Lower lobe of right lung (tissue), 2 donors: ENCODE data around the gene SMIM43. TPM values are rescaled to one million over a fixed set of nuclear protein-coding genes. Genes with fewer than 3 reads are reported as not detected.

ENCODE experiments used
- ATAC-seq, 2 donors: fragments of 200-7000 bp; cut with Tn5 transposase; one replicate each; pipeline ENCODE4 v1.9.1; 2020 to 2022; ENCODE audit warnings: mild to moderate bottlenecking in 2 of 2, moderate library complexity in 2 of 2
- DNase-seq: peaks from one replicate; pipeline ENCODE4 v3.0.0-alpha.2; 2020
- H3K27ac ChIP-seq: fragments of 200-600 bp; one replicate; pipeline ENCODE4 v1.8.0; 2022
- H3K27me3 ChIP-seq: fragments of 200-600 bp; one replicate; pipeline ENCODE4 v1.8.0; 2022; ENCODE audit warnings: low read depth
- H3K36me3 ChIP-seq: fragments of 200-600 bp; one replicate; pipeline ENCODE4 v1.8.0; 2022; ENCODE audit warnings: mild to moderate bottlenecking
- H3K4me1 ChIP-seq: fragments of 200-600 bp; one replicate; pipeline ENCODE4 v1.8.0; 2022
- H3K4me3 ChIP-seq: fragments of 200-600 bp; one replicate; pipeline ENCODE4 v1.8.0; 2022; ENCODE audit warnings: mild to moderate bottlenecking
- H3K9me3 ChIP-seq: fragments of 200-600 bp; one replicate; pipeline ENCODE4 v1.8.0; 2022
- intact Hi-C: fragments of 100-400 bp; cut with DNase I; formaldehyde crosslinking; loops from one replicate; pipeline ENCODE4 v1.11.0; 2022
- total RNA-seq: library from RNA; stranded (reverse); fragmentation: NEBNext Ultra II Directional; extraction: Animal tissue kit (Norgen Biotek cat#: 25700); gene quantifications from one replicate; pipeline ENCODE4 v1.2.1, GENCODE V29; 2021
- TF ChIP-seq, protein P1 (sequence below): fragments of 200-600 bp; IDR thresholded peaks from one replicate; pipeline ENCODE4 v1.8.0; 2022; ENCODE audit warnings: antibody characterized with exemption, mild to moderate bottlenecking
- donor health status: DM: no; HTN: yes; CAD: no; lungs with severe emphysema.

SMIM43 gene
- total RNA-seq, 1 donor from 2014 or later: 0.18 TPM

GRCh38 chr4:121740796-121741409 lies 24.1 kb downstream of the SMIM43 start:
- intact Hi-C loops: no loop called here
- TF ChIP-seq, protein P1, sequence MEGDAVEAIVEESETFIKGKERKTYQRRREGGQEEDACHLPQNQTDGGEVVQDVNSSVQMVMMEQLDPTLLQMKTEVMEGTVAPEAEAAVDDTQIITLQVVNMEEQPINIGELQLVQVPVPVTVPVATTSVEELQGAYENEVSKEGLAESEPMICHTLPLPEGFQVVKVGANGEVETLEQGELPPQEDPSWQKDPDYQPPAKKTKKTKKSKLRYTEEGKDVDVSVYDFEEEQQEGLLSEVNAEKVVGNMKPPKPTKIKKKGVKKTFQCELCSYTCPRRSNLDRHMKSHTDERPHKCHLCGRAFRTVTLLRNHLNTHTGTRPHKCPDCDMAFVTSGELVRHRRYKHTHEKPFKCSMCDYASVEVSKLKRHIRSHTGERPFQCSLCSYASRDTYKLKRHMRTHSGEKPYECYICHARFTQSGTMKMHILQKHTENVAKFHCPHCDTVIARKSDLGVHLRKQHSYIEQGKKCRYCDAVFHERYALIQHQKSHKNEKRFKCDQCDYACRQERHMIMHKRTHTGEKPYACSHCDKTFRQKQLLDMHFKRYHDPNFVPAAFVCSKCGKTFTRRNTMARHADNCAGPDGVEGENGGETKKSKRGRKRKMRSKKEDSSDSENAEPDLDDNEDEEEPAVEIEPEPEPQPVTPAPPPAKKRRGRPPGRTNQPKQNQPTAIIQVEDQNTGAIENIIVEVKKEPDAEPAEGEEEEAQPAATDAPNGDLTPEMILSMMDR: no peak
- Histone ChIP-seq H3K27ac (no peak overlapping the region), H3K4me3 (no peak overlapping the region), H3K27me3 (no peaks in the 10 kb centered on the region), H3K36me3 (no peaks in the 10 kb centered on the region), H3K4me1 (no peaks in the 10 kb centered on the region), H3K9me3 (no peaks in the 10 kb centered on the region)
- no peak for DNase-seq
- ATAC-seq: peak; percentile 43 to 44

DNA sequence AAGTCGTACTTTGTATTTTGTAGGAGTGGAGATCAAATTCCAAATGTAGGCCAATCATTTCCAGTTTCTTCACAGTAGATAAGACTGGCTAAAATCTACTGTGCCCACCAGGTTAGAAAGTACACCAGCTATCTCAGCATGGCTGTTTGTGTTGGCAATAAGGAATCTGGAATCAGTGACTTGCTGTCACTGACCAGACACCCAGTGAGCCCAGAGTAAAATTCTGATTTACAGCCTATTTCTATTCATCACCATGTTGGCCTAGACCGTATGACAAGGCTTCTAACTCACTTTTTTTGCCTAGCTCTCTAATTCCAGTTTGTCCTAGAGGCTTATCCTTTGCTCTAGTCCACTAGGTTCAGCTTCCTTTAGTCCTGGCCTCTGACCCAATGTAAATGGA lies 25.4 kb downstream of the SMIM43 start:
- ATAC-seq (no peak), DNase-seq (no peak)
- Histone ChIP-seq H3K9me3 (no peaks in the 10 kb centered on the region), H3K27me3 (no peaks in the 10 kb centered on the region), H3K36me3 (no peaks in the 10 kb centered on the region), H3K27ac (no peak overlapping the region), H3K4me1 (no peaks in the 10 kb centered on the region), H3K4me3 (no peak overlapping the region)
- intact Hi-C loops: no loop called here
- TF ChIP-seq, protein P1: no peak

GRCh38 chr4:121738780-121739535 lies 26.0 kb downstream of the SMIM43 start:
- TF ChIP-seq, protein P1: no peak
- Histone ChIP-seq H3K27ac (no peak overlapping the region), H3K9me3 (no peaks in the 10 kb centered on the region), H3K27me3 (no peaks in the 10 kb centered on the region), H3K36me3 (no peaks in the 10 kb centered on the region), H3K4me1 (no peaks in the 10 kb centered on the region), H3K4me3 (no peak overlapping the region)
- DNase-seq (no peak), ATAC-seq (no peak)
- intact Hi-C loops: no loop called here

DNA sequence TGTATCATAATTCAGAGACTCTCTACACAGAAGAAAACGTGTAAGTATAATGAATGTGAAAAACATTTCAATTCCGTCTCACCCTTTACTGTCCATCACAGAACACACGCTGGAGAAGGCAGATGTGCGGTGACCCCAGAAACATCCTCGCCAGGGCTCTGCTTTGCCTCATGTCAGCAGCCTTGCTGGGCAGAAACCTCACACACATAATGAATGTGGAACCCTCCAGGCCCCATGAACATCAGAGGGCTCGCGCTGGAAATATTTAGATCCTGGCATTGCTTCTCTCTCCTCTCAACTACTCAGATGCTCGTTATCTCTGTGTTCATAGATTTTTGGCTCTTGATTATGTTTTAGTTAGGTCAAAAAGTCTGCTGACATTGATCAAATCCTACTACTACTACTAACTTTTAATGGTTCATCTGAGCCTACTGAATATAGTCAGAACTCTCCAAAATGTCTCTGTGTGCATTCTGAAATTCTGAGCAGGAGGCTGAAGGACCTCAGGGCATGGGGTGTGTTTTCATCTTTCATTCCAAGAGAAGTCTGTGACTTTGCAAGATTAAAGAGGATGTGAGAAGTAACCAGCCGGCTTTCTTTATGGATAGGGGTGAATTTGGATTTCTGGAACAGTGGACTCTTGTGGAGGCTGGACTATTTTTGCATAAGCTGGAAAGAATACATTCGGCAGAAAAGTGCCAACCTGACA lies 27.0 kb downstream of the SMIM43 start:
- TF ChIP-seq, protein P1: no peak
- no peaks in the 10 kb centered on the region for H3K9me3 ChIP-seq
- DNase-seq: no peak
- H3K36me3 ChIP-seq: no peaks in the 10 kb centered on the region
- intact Hi-C loops: no loop called here
- H3K4me3 ChIP-seq: no peak overlapping the region
- ATAC-seq: no peak
- H3K4me1 ChIP-seq: no peaks in the 10 kb centered on the region
- H3K27me3 ChIP-seq: no peaks in the 10 kb centered on the region
- no peak overlapping the region for H3K27ac ChIP-seq

DNA sequence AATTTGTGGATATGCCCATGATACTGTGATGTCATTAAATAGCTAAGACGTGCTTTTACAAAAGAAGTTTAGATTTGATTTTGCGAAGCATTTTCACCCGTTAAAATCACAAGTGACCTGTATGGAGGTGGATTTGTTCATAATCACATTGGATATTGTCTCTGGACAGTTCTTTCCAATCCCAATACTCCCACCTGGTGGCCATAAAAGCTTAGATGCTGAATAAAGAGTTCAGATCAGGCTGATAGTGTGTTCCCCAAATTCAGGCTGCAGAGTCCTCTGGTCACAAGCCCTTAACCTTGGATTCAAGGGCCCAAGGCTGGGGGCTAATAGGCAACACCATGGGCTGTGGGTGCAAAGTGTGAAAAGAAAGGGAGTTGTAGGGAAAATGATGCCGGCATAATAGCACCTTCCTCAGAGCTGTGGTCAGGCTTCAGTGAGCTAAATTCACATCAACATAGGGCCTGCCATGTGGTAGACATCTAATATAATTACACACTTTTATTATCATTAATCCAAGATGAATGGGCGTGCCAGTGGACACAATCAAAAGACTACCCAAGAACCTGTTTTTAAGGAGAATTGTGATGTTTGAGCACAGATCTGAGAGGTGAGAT lies 28.1 kb downstream of the SMIM43 start:
- Histone ChIP-seq H3K4me1 (no peaks in the 10 kb centered on the region), H3K4me3 (no peak overlapping the region), H3K27me3 (no peaks in the 10 kb centered on the region), H3K27ac (no peak overlapping the region), H3K36me3 (no peaks in the 10 kb centered on the region), H3K9me3 (no peaks in the 10 kb centered on the region)
- DNase-seq (no peak), ATAC-seq (peak in 1 of 2 donors; percentile 51)
- intact Hi-C loops: no loop called here
- TF ChIP-seq, protein P1: peak; percentile 44
